Activated naive CD8-positive, alpha-beta T cell (primary cell): ENCODE results near the gene HEATR5A.
"Not testable (repeated sequence)": the region's sequence is repeated elsewhere in the genome, so short reads cannot be mapped to it uniquely, and the experiment has no call there.

Experiments
- H3K27ac Mint-ChIP-seq: one replicate; pipeline ENCODE4 v1.8.0; 2021; ENCODE audit warnings: mixed read lengths
- H3K27me3 Mint-ChIP-seq: one replicate; pipeline ENCODE4 v1.8.0; 2021; ENCODE audit warnings: mixed read lengths
- H3K36me3 Mint-ChIP-seq: one replicate; pipeline ENCODE4 v1.8.0; 2021; ENCODE audit warnings: mixed read lengths
- H3K4me1 Mint-ChIP-seq: one replicate; pipeline ENCODE4 v1.8.0; 2021; ENCODE audit warnings: low read depth, mixed read lengths
- H3K4me3 Mint-ChIP-seq: one replicate; pipeline ENCODE4 v1.8.0; 2021; ENCODE audit warnings: mild to moderate bottlenecking, mixed read lengths
- H3K9me3 Mint-ChIP-seq: one replicate; pipeline ENCODE4 v1.8.0; 2021; ENCODE audit warnings: low read depth, mixed read lengths

Gene HEATR5A

GRCh38 chr14:31387091-31387490 lies 33.3 kb downstream of the HEATR5A start:
- Mint-ChIP-seq H3K4me3 (no peak overlapping the region), H3K27me3 (no peaks in the 10 kb centered on the region), H3K9me3 (no peaks in the 10 kb centered on the region), H3K36me3 (peaks cover 15% of the 10 kb centered on the region), H3K4me1 (peaks cover 18% of the 10 kb centered on the region), H3K27ac (no peak overlapping the region)

GRCh38 chr14:31386271-31386670 lies 34.1 kb downstream of the HEATR5A start:
- Mint-ChIP-seq H3K27me3 (no peaks in the 10 kb centered on the region), H3K9me3 (no peaks in the 10 kb centered on the region), H3K4me1 (peaks cover 15% of the 10 kb centered on the region), H3K36me3 (peaks cover 15% of the 10 kb centered on the region), H3K27ac (no peak overlapping the region), H3K4me3 (no peak overlapping the region)

GRCh38 chr14:31382221-31382620 lies 38.1 kb downstream of the HEATR5A start:
- Mint-ChIP-seq H3K27me3 (no peaks in the 10 kb centered on the region), H3K9me3 (no peaks in the 10 kb centered on the region), H3K27ac (no peak overlapping the region), H3K36me3 (peaks cover 16% of the 10 kb centered on the region), H3K4me3 (no peak overlapping the region), H3K4me1 (peaks cover 5% of the 10 kb centered on the region)

- H3K4me3 Mint-ChIP-seq: no peak overlapping the region
- H3K27me3 Mint-ChIP-seq: no peaks in the 10 kb centered on the region
- no peak overlapping the region for H3K27ac Mint-ChIP-seq
- H3K9me3 Mint-ChIP-seq: no peaks in the 10 kb centered on the region
- peaks cover 5% of the 10 kb centered on the region for H3K4me1 Mint-ChIP-seq
- H3K36me3 Mint-ChIP-seq: peaks cover 13% of the 10 kb centered on the region
Observed at GRCh38 chr14:31380106-31380505, 40.2 kb downstream of the HEATR5A start.

- H3K27ac Mint-ChIP-seq, H3K9me3 Mint-ChIP-seq, H3K27me3 Mint-ChIP-seq, H3K4me1 Mint-ChIP-seq, H3K4me3 Mint-ChIP-seq: not testable (repeated sequence)
- peaks cover 11% of the 10 kb centered on the region for H3K36me3 Mint-ChIP-seq
Observed at GRCh38 chr14:31379125-31379947, 41.0 kb downstream of the HEATR5A start.

GRCh38 chr14:31377433-31377832 lies 42.9 kb downstream of the HEATR5A start:
- Mint-ChIP-seq H3K4me3 (no peak overlapping the region), H3K4me1 (peaks cover 5% of the 10 kb centered on the region), H3K9me3 (no peaks in the 10 kb centered on the region), H3K27ac (no peak overlapping the region), H3K36me3 (peaks cover 8% of the 10 kb centered on the region), H3K27me3 (no peaks in the 10 kb centered on the region)

GRCh38 chr14:31371646-31372045 lies 48.7 kb downstream of the HEATR5A start:
- Mint-ChIP-seq H3K4me1 (peaks cover 8% of the 10 kb centered on the region), H3K36me3 (peaks cover 4% of the 10 kb centered on the region), H3K27ac (no peak overlapping the region), H3K9me3 (no peaks in the 10 kb centered on the region), H3K4me3 (no peak overlapping the region), H3K27me3 (no peaks in the 10 kb centered on the region)

- H3K4me3 Mint-ChIP-seq: no peak overlapping the region
- peaks cover 2% of the 10 kb centered on the region for H3K36me3 Mint-ChIP-seq
- H3K4me1 Mint-ChIP-seq: no peaks in the 10 kb centered on the region
- no peaks in the 10 kb centered on the region for H3K9me3 Mint-ChIP-seq
- H3K27ac Mint-ChIP-seq: no peak overlapping the region
- no peaks in the 10 kb centered on the region for H3K27me3 Mint-ChIP-seq
Observed at GRCh38 chr14:31363331-31364073, 56.8 kb downstream of the HEATR5A start.

- H3K4me1 Mint-ChIP-seq: no peaks in the 10 kb centered on the region
- no peak overlapping the region for H3K27ac Mint-ChIP-seq
- no peaks in the 10 kb centered on the region for H3K36me3 Mint-ChIP-seq
- no peaks in the 10 kb centered on the region for H3K9me3 Mint-ChIP-seq
- no peaks in the 10 kb centered on the region for H3K27me3 Mint-ChIP-seq
- H3K4me3 Mint-ChIP-seq: no peak overlapping the region
Observed at GRCh38 chr14:31362746-31363145, 57.6 kb downstream of the HEATR5A start.

- H3K9me3 Mint-ChIP-seq, H3K27ac Mint-ChIP-seq, H3K4me3 Mint-ChIP-seq, H3K27me3 Mint-ChIP-seq, H3K36me3 Mint-ChIP-seq, H3K4me1 Mint-ChIP-seq: not testable (repeated sequence)
Observed at GRCh38 chr14:31361761-31362160, 58.6 kb downstream of the HEATR5A start.

GRCh38 chr14:31360919-31361662 lies 59.3 kb downstream of the HEATR5A start:
- no peaks in the 10 kb centered on the region for H3K27me3 Mint-ChIP-seq
- H3K9me3 Mint-ChIP-seq: no peaks in the 10 kb centered on the region
- H3K36me3 Mint-ChIP-seq: no peaks in the 10 kb centered on the region

GRCh38 chr14:31357279-31357678 lies 63.1 kb downstream of the HEATR5A start:
- Mint-ChIP-seq H3K4me3 (no peak overlapping the region), H3K36me3 (no peaks in the 10 kb centered on the region), H3K27ac (no peak overlapping the region), H3K4me1 (peaks cover 2% of the 10 kb centered on the region), H3K9me3 (no peaks in the 10 kb centered on the region), H3K27me3 (no peaks in the 10 kb centered on the region)

More at GRCh38 chr14:31360919-31361662, 59.3 kb downstream of the HEATR5A start:
- no peaks in the 10 kb centered on the region for H3K4me1 Mint-ChIP-seq
- no peak overlapping the region for H3K4me3 Mint-ChIP-seq
- H3K27ac Mint-ChIP-seq: no peak overlapping the region

GRCh38 chr14:31346097-31346496 lies 74.3 kb downstream of the HEATR5A start:
- Mint-ChIP-seq H3K4me1 (no peaks in the 10 kb centered on the region), H3K36me3 (peaks cover 10% of the 10 kb centered on the region), H3K9me3 (no peaks in the 10 kb centered on the region), H3K4me3 (no peak overlapping the region), H3K27ac (no peak overlapping the region), H3K27me3 (no peaks in the 10 kb centered on the region)

- no peaks in the 10 kb centered on the region for H3K27me3 Mint-ChIP-seq
- no peak overlapping the region for H3K27ac Mint-ChIP-seq
- H3K4me1 Mint-ChIP-seq: no peaks in the 10 kb centered on the region
- H3K9me3 Mint-ChIP-seq: no peaks in the 10 kb centered on the region
- H3K36me3 Mint-ChIP-seq: peaks cover 10% of the 10 kb centered on the region
- no peak overlapping the region for H3K4me3 Mint-ChIP-seq
Observed at GRCh38 chr14:31341280-31341679, 79.1 kb downstream of the HEATR5A start.
